Kidney (tissue), 14 donors: ENCODE measurements around the gene FAM53B. TPM values are rescaled to one million over a fixed set of nuclear protein-coding genes. Genes with fewer than 3 reads are reported as not detected.

ENCODE experiments used
- DNase-seq, 5 donors: peaks; one replicate each; pipeline ENCODE4 v3.0.0-alpha.2; 2013 to 2020
- FAIRE-seq: peaks from 2 replicates; lab custom pipeline; 2012; peaks lifted over from hg19 to GRCh38; lab: Jason Lieb, UNC
- H3K27ac ChIP-seq, 2 donors: one replicate each; pipeline ENCODE4 v1.7.0; 2013; ENCODE audit warnings: low read depth in 2 of 2, low read length in 2 of 2, inconsistent platforms in 1 of 2
- H3K27me3 ChIP-seq: one replicate; pipeline ENCODE4 v1.7.1; 2013; ENCODE audit warnings: low read length, inconsistent platforms; ENCODE audit not compliant: control insufficient read depth, insufficient read depth
- H3K36me3 ChIP-seq, 3 donors: one replicate each; pipeline versions ENCODE4 v1.7.0 to v1.7.1; 2013; ENCODE audit warnings: low read length in 3 of 3, control low read depth in 1 of 3, inconsistent platforms in 1 of 3; ENCODE audit not compliant: insufficient read depth in 3 of 3, control insufficient read depth in 2 of 3
- H3K4me1 ChIP-seq, 3 donors: one replicate each; pipeline versions ENCODE4 v1.7.0 to v1.7.1; 2013; ENCODE audit warnings: low read length in 3 of 3, inconsistent platforms in 1 of 3, low read depth in 1 of 3; ENCODE audit not compliant: control insufficient read depth in 2 of 3, insufficient read depth in 2 of 3
- H3K4me3 ChIP-seq, 3 donors: one replicate each; pipeline versions ENCODE4 v1.7.0 to v1.8.1; 2013; ENCODE audit warnings: low read length in 3 of 3, control low read depth in 1 of 3, inconsistent platforms in 1 of 3
- H3K9ac ChIP-seq, 3 donors: one replicate each; pipeline versions ENCODE4 v1.7.0 to v1.7.1; 2013; ENCODE audit warnings: low read length in 3 of 3, control low read depth in 1 of 3, inconsistent platforms in 1 of 3
- H3K9me3 ChIP-seq, 3 donors: one replicate each; pipeline versions ENCODE4 v1.7.0 to v1.7.1; 2013; ENCODE audit warnings: low read length in 3 of 3, control low read depth in 1 of 3, inconsistent platforms in 1 of 3; ENCODE audit not compliant: control insufficient read depth in 2 of 3, insufficient read depth in 1 of 3
- intact Hi-C: fragments of 100-400 bp; cut with DNase I; formaldehyde crosslinking; loops from one replicate; pipeline ENCODE4 v1.11.1; 2022
- polyA plus RNA-seq: library from polyadenylated mRNA; stranded (reverse); fragments of 350-450 nt; fragmentation: Illumina TruSeq; extraction: RNeasy Lipid Tissue Mini Kit (QIAGEN cat#74804); gene quantifications from one replicate; pipeline ENCODE4 v1.2.3, GENCODE V29; 2014; ENCODE audit warnings: low read depth, low replicate concordance; ENCODE audit not compliant: insufficient read depth
- total RNA-seq: library from RNA; stranded (reverse); fragmentation: NEBNext Ultra II Directional; extraction: Animal tissue kit (Norgen Biotek cat#: 25700); gene quantifications from one replicate; pipeline ENCODE4 v1.2.1, GENCODE V29; 2021
- TF ChIP-seq, protein P1 (sequence below): IDR thresholded peaks from 3 replicates; pipeline ENCODE4 v1.5.1; 2012; ENCODE audit warnings: mild to moderate bottlenecking, moderate library complexity, borderline replicate concordance; ENCODE audit not compliant: insufficient read depth; ENCODE audit errors: extremely low read depth
- donor health status: control.
- donor health status: control.
- donor health status: control.
- donor health status: control.
- donor health status: control.
- donor health status: DM: yes; HTN: yes; CAD: no.
- donor health status: Normal renal cell carcinoma (clear cell type).

FAM53B gene
- total and polyA plus RNA-seq, 2 donors from 2014 or later: 11.8 to 30.0 TPM

DNA sequence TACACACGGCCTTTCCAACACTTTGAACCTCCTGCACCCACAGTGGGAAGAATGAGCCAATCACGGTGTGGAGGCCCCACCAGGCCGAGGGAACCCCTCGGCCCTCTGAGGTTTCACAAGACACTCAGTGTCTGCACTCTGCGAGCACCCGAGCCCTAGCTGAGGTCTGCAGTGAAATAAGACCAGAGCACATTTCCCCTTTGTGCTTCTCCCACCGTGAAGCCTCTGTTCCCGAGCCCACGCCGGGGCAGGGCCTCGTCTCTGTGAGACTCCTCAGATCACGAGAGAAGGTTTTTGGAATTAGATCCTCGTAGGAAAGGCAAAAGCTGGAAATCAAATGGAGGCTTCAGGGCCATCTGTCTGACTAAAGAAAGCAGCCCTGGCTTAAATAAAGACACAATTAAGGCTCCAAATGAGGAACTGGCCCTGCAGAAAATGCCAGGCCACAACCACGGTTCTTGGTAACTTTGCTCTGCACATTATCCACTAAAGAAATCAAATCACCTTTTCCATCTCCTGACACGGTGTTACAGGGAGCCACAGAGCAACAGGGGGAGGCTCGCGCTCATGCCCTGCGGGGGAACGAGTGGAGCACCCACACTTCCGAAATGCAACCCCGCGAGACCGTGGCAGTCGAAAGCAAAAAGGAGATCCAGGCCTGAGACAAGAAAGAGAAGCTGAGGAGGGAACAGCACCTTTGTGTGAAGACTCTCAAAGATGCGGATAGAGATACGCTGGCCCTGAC is 43.7 kb downstream of the FAM53B start:
- intact Hi-C loops: no loop called here

DNA sequence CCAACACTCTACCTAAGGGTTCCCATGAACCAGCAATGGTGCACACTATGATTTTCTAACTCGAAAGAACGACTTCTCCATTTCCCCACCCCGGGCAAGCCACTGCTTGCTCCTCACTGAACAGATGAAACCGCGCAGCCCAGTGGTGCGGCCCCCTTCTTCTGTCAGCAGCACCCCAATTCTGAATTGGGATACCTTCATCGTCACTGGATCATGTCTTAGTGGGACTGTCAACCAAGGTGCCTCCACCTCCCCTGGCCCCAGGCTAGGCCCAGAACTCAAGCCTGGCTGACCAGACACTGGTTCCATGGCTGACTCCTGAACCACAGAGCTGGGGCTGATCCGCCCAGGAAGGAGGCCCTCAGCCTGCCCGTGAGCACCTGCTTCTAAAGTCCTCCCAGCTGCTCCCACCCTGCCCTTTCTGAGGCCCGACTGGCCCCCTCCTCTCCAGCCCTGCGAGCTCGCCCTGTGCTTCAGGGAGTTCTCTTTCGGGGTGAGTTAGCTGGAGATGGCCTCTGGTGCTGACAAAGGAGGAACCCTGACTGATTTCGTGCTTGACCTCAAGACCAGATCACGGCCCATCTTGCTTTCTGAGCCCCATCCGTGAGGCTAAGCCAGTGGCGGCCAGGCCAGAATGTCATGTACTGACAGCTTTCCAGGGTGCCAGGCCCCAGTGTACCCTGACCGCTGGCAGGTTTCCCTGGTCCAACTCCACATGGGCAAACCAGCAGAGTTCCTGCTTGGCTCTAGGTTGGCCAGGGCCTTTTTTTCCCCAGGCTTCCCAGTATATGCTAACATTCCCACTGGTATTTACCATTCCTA is 44.5 kb downstream of the FAM53B start:
- Histone ChIP-seq H3K4me1 (peaks cover 2 to 78% (median 64%) of the 10 kb centered on the region in 3 donors), H3K27me3 (no peaks in the 10 kb centered on the region), H3K4me3 (no peak overlapping the region), H3K27ac (peak overlapping the region; percentile 86 to 88), H3K9me3 (no peaks in the 10 kb centered on the region), H3K36me3 (peaks cover 0 to 8% (median 3%) of the 10 kb centered on the region in 3 donors), H3K9ac (no peak overlapping the region)
- TF ChIP-seq, protein P1, sequence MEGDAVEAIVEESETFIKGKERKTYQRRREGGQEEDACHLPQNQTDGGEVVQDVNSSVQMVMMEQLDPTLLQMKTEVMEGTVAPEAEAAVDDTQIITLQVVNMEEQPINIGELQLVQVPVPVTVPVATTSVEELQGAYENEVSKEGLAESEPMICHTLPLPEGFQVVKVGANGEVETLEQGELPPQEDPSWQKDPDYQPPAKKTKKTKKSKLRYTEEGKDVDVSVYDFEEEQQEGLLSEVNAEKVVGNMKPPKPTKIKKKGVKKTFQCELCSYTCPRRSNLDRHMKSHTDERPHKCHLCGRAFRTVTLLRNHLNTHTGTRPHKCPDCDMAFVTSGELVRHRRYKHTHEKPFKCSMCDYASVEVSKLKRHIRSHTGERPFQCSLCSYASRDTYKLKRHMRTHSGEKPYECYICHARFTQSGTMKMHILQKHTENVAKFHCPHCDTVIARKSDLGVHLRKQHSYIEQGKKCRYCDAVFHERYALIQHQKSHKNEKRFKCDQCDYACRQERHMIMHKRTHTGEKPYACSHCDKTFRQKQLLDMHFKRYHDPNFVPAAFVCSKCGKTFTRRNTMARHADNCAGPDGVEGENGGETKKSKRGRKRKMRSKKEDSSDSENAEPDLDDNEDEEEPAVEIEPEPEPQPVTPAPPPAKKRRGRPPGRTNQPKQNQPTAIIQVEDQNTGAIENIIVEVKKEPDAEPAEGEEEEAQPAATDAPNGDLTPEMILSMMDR: no peak
- DNase-seq: peak in 1 of 5 donors; percentile 66
- intact Hi-C loops: no loop called here
- no peak for FAIRE-seq

More for the DNA sequence above, 43.7 kb downstream of the FAM53B start:
- H3K27me3 ChIP-seq: no peaks in the 10 kb centered on the region
- H3K36me3 ChIP-seq: no peaks in the 10 kb centered on the region
- H3K9me3 ChIP-seq: no peaks in the 10 kb centered on the region
- peaks cover 2 to 86% (median 71%) of the 10 kb centered on the region in 3 donors for H3K4me1 ChIP-seq
- peak in 1 of 5 donors; percentile 63 for DNase-seq
- peak overlapping the region; percentile 86 to 88 for H3K27ac ChIP-seq
- TF ChIP-seq, protein P1: no peak
- FAIRE-seq: no peak
- no peak overlapping the region for H3K4me3 ChIP-seq
- H3K9ac ChIP-seq: peak overlapping the region in 1 of 3 donors; percentile 37

DNA sequence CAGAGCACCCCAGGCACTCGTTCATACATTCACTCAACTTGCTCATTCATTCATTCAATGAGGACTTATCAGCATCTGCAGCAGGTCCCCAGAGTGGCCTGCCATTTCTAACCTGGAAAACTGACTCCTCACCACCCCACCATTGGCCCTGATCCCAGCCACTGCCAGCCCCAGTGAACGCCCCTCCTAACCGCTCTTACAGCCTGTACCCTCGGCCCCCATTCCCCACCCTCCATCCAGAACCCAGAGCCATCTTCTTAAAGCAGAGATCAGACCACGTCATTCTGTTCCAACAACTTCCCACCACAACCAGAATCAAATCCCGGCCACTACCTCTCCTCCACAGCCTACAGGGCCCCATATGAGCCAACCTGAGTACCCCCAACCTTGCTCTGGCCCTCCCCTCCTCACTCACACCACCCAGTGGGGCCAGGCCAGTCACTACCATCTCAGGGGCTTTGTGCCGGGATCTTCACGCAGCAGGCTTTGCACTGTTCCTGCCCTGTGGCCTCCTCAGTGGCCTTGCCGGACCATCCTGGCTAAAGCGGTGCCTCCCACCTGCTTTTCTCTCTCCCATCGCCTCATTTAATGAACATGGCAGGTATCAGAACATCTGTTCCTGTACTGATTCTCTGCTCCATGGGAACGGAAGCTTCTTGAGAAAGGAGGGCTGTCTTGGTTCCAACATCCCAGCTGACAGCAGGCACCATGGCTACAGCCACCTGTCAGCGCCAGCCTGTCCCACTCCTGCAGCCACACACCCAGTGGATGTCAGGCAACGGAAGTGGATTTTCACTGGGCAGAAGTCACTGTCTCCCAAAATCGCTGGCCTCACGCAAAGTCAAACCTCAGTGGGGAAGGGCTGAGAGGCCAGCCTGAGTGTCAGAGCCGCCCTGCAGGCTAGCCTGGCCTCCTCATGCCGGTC is 45.4 kb downstream of the FAM53B start:
- Histone ChIP-seq H3K4me1 (peaks cover 2 to 73% (median 55%) of the 10 kb centered on the region in 3 donors), H3K27ac (peak overlapping the region in 1 of 2 donors; percentile 39), H3K36me3 (peaks cover 0 to 8% (median 3%) of the 10 kb centered on the region in 3 donors), H3K27me3 (no peaks in the 10 kb centered on the region), H3K4me3 (no peak overlapping the region), H3K9me3 (no peaks in the 10 kb centered on the region), H3K9ac (no peak overlapping the region)
- DNase-seq (no peak), FAIRE-seq (no peak)
- intact Hi-C loops: no loop called here
- TF ChIP-seq, protein P1: no peak
